Heart left ventricle (tissue), 13 donors: ENCODE results near the gene ZFYVE21.

Source experiments
- CTCF ChIP-seq, 12 donors: fragments of 200-600 bp; sonication (generic) in 4 of 12; IDR thresholded peaks; one replicate each; pipeline versions ENCODE4 v1.5.0 to v1.8.0; 2018 to 2022; ENCODE audit warnings: antibody characterized with exemption in 12 of 12, mild to moderate bottlenecking in 5 of 12
- POLR2A ChIP-seq, 2 donors: fragments of 450-650 bp; IDR thresholded peaks; one replicate each; pipeline ENCODE4 v1.6.1; 2017; ENCODE audit warnings: antibody characterized with exemption in 2 of 2, mild to moderate bottlenecking in 2 of 2, moderate library complexity in 2 of 2
- donor health status: ischemic (EF 13 %, LVEDD 7.1; RV severe dilation, severe dysfunction).
- donor health status: DM: no; HTN: yes; CAD: no.
- donor health status: DM: no; HTN: no; CAD: no.
- donor health status: ischemic (EF 25% LVEDD 6.9; RV normal size, moderate dysfunction).
- donor health status: ischemic (EF 25% LVEDD 5.7; RV mildly dilated, moderate dysfunction).
- donor health status: ischemic (EF 35%, LVEDD 5.7; RV mildly dilated, moderate dysfunction).
- donor health status: nonischemic (EF 11% LVEDD 7.7; RV severe dilation, severe dysfunction).
- donor health status: DM: yes; HTN: yes; CAD: no.
- donor health status: PGD.
- donor health status: ischemic (EF 29% LVEDD 5.4; RV normal size, mild dysfunction).
- donor health status: nonischemic (EF 23%, LVEDD 6.1; RV moderate dilation, normal function).

GRCh38 chr14:103725739-103726395 lies 10.3 kb downstream of the ZFYVE21 start:
- no peak for TF ChIP-seq CTCF (IDR thresholded peaks at IDR 0.05)
- TF ChIP-seq POLR2A (IDR thresholded peaks at IDR 0.05): no peak
